Smooth muscle cell (in vitro differentiated cells): ENCODE measurements around the gene LRRC56. TPM values are rescaled to one million over a fixed set of nuclear protein-coding genes. Genes with fewer than 3 reads are reported as not detected.

Source experiments
- DNase-seq: peaks from one replicate; lab custom pipeline; 2025; ENCODE audit not compliant: unreplicated experiment; lab: John Stamatoyannopoulos, UW
- H2AFZ ChIP-seq: fragments of 200-600 bp; sonication (generic); 2 replicates; pipeline ENCODE4 v1.6.0; 2016; ENCODE audit warnings: antibody characterized with exemption, low read depth, mild to moderate bottlenecking
- H3F3A ChIP-seq: fragments of 200-600 bp; sonication (generic); 2 replicates; pipeline ENCODE4 v1.6.0; 2017; ENCODE audit warnings: antibody characterized with exemption, low read depth
- H3K27ac ChIP-seq: fragments of 200-600 bp; sonication (generic); 2 replicates; pipeline ENCODE4 v1.5.1; 2016; ENCODE audit warnings: low read depth, mild to moderate bottlenecking
- H3K27me3 ChIP-seq: fragments of 200-600 bp; sonication (generic); 2 replicates; pipeline ENCODE4 v1.6.1; 2016; ENCODE audit warnings: low read depth, mild to moderate bottlenecking
- H3K36me3 ChIP-seq: fragments of 200-600 bp; sonication (generic); 2 replicates; pipeline ENCODE4 v1.5.1; 2016; ENCODE audit warnings: low read depth
- H3K4me1 ChIP-seq: fragments of 200-600 bp; sonication (generic); 2 replicates; pipeline ENCODE4 v1.5.1; 2016; ENCODE audit warnings: low read depth
- H3K4me2 ChIP-seq: fragments of 200-600 bp; sonication (generic); 2 replicates; pipeline ENCODE4 v1.6.0; 2016; ENCODE audit warnings: mild to moderate bottlenecking
- H3K4me3 ChIP-seq: fragments of 200-600 bp; sonication (generic); 2 replicates; pipeline ENCODE4 v1.5.1; 2016; ENCODE audit warnings: mild to moderate bottlenecking
- H3K79me2 ChIP-seq: fragments of 200-600 bp; sonication (generic); 2 replicates; pipeline ENCODE4 v1.6.0; 2016; ENCODE audit warnings: low read depth, mild to moderate bottlenecking
- H3K9ac ChIP-seq: fragments of 200-600 bp; sonication (generic); 2 replicates; pipeline ENCODE4 v1.6.0; 2016; ENCODE audit warnings: low read depth
- H3K9me3 ChIP-seq: fragments of 200-600 bp; sonication (generic); replicated peaks from 2 replicates; pipeline ENCODE4 v1.5.1; 2016; ENCODE audit warnings: low read depth
- H4K20me1 ChIP-seq: fragments of 200-600 bp; sonication (generic); 2 replicates; pipeline ENCODE4 v1.6.0; 2016; ENCODE audit warnings: low read depth
- CTCF ChIP-seq: fragments of 200-600 bp; sonication (generic); IDR thresholded peaks from 2 replicates; pipeline ENCODE4 v1.5.1; 2017; ENCODE audit warnings: borderline replicate concordance, mild to moderate bottlenecking, antibody characterized with exemption; ENCODE audit not compliant: insufficient read depth, poor library complexity, severe bottlenecking
- WGBS: methylation state at CpG from one replicate; pipeline ENCODE4 v1.1.7; 2016; ENCODE audit warnings: low lambda C conversion rate; 5-methylcytosine and 5-hydroxymethylcytosine counted together
- polyA plus RNA-seq: library from polyadenylated mRNA; unstranded; fragments of >200 nt; fragmentation: Nextera tagmentation; extraction: Ambion mirVana; gene quantifications from 2 replicates; pipeline ENCODE4 v1.2.1, GENCODE V29; 2016
- total RNA-seq: library from RNA; depleted of rRNA; stranded (reverse); fragments of >200 nt; gene quantifications from 2 replicates; pipeline ENCODE4 v1.2.3, GENCODE V29; 2014

Gene LRRC56
- total and polyA plus RNA-seq, 2 experiments from 2014 or later = 0.31 to 1.5 TPM

GRCh38 chr11:534396-535209 lies 2.7 kb upstream of the LRRC56 start:
- peak overlapping the region; percentile 94 for H3K4me3 ChIP-seq
- no peaks in the 10 kb centered on the region for H3F3A ChIP-seq
- 13% methylated on average over 54 of the region's 66 CpGs for WGBS
- no peaks in the 10 kb centered on the region for H3K27me3 ChIP-seq
- no peak overlapping the region for H2AFZ ChIP-seq
- no peaks in the 10 kb centered on the region for H3K36me3 ChIP-seq
- H3K79me2 ChIP-seq = peaks cover 16% of the 10 kb centered on the region
- no peaks in the 10 kb centered on the region for H3K9me3 ChIP-seq
- no peak for DNase-seq
- H3K9ac ChIP-seq = peak overlapping the region; percentile 90
- H3K4me1 ChIP-seq = peaks cover 5% of the 10 kb centered on the region
- H4K20me1 ChIP-seq = peaks cover 35% of the 10 kb centered on the region
- peak overlapping the region; percentile 95 for H3K4me2 ChIP-seq
- no peak for TF ChIP-seq CTCF
- H3K27ac ChIP-seq = peak overlapping the region; percentile 75

- H3K4me2 ChIP-seq = peak overlapping the region; percentile 95
- H3K79me2 ChIP-seq = peaks cover 16% of the 10 kb centered on the region
- H3K27ac ChIP-seq = no peak overlapping the region
- no peaks in the 10 kb centered on the region for H3F3A ChIP-seq
- H4K20me1 ChIP-seq = peaks cover 35% of the 10 kb centered on the region
- TF ChIP-seq CTCF = no peak
- WGBS = no CpG with 5 or more reads among the region's 56 CpGs
- H3K9me3 ChIP-seq = no peaks in the 10 kb centered on the region
- peaks cover 5% of the 10 kb centered on the region for H3K4me1 ChIP-seq
- H3K4me3 ChIP-seq = peak overlapping the region; percentile 94
- H3K27me3 ChIP-seq = no peaks in the 10 kb centered on the region
- DNase-seq = no peak
- no peak overlapping the region for H2AFZ ChIP-seq
- no peaks in the 10 kb centered on the region for H3K36me3 ChIP-seq
- no peak overlapping the region for H3K9ac ChIP-seq
Measured at GRCh38 chr11:535210-535518, 2.2 kb upstream of the LRRC56 start.

GRCh38 chr11:535519-536454 lies 1.5 kb upstream of the LRRC56 start, which contains the start of gene HRAS:
TSS of gene HRAS (minus strand) at chr11:535576.
- peaks cover 5% of the 10 kb centered on the region for H3K4me1 ChIP-seq
- peaks cover 16% of the 10 kb centered on the region for H3K79me2 ChIP-seq
- DNase-seq = peak; percentile 77
- TF ChIP-seq CTCF = no peak
- H3K9me3 ChIP-seq = no peaks in the 10 kb centered on the region
- WGBS = 5% methylated on average over 43 of the region's 97 CpGs
- H3K27ac ChIP-seq = peak within 1 kb of the TSS; percentile 75
- peak within 1 kb of the TSS; percentile 90 for H3K9ac ChIP-seq
- H3K36me3 ChIP-seq = no peaks in the 10 kb centered on the region
- H3K27me3 ChIP-seq = no peaks in the 10 kb centered on the region
- H2AFZ ChIP-seq = peak within 1 kb of the TSS; percentile 32
- peak within 1 kb of the TSS; percentile 95 for H3K4me2 ChIP-seq
- H3F3A ChIP-seq = no peaks in the 10 kb centered on the region
- peak within 1 kb of the TSS; percentile 94 for H3K4me3 ChIP-seq
- H4K20me1 ChIP-seq = peaks cover 35% of the 10 kb centered on the region
